Calu3 (cell line): ENCODE measurements around the gene BRF1. TPM values are rescaled to one million over a fixed set of nuclear protein-coding genes. Genes with fewer than 3 reads are reported as not detected.
A peak's percentile ranks its signal among the peaks of the same experiment; 100 is the strongest.

Experiments used
- BruUV-seq: library from RNA; stranded (reverse); fragments of 400-500 nt; replicated peaks from 2 replicates; lab custom pipeline; 2021; lab: Mats Ljungman, UMichigan
- CTCF ChIA-PET: fragments of 300-600 bp; sonication (Branson Sonifier 250); formaldehyde crosslinking; loops from one replicate; lab custom pipeline; 2022; ENCODE audit warnings: antibody characterized with exemption; lab: Charles Lee
- DNase-seq: peaks from one replicate; pipeline ENCODE4 v3.0.0; 2022
- H3K27ac Mint-ChIP-seq: one replicate; pipeline ENCODE4 v1.8.0; 2022; ENCODE audit warnings: mixed read lengths; ENCODE audit not compliant: unreplicated experiment
- H3K27me3 Mint-ChIP-seq: one replicate; pipeline ENCODE4 v1.8.0; 2022; ENCODE audit warnings: mixed read lengths; ENCODE audit not compliant: unreplicated experiment
- H3K36me3 Mint-ChIP-seq: one replicate; pipeline ENCODE4 v1.8.0; 2022; ENCODE audit warnings: mild to moderate bottlenecking, moderate library complexity, mixed read lengths; ENCODE audit not compliant: insufficient read depth, unreplicated experiment
- H3K4me1 Mint-ChIP-seq: one replicate; pipeline ENCODE4 v1.8.0; 2022; ENCODE audit warnings: mild to moderate bottlenecking, low read depth, mixed read lengths; ENCODE audit not compliant: unreplicated experiment
- H3K4me3 Mint-ChIP-seq: one replicate; pipeline ENCODE4 v1.8.0; 2022; ENCODE audit warnings: mild to moderate bottlenecking, low read depth, moderate library complexity, mixed read lengths; ENCODE audit not compliant: unreplicated experiment
- H3K9me3 Mint-ChIP-seq: one replicate; pipeline ENCODE4 v1.8.0; 2022; ENCODE audit warnings: low read depth, mixed read lengths; ENCODE audit not compliant: unreplicated experiment
- CTCF ChIP-seq: fragments of 200-600 bp; IDR thresholded peaks from one replicate; pipeline ENCODE4 v1.8.0; 2022; ENCODE audit warnings: antibody characterized with exemption; ENCODE audit not compliant: unreplicated experiment
- intact Hi-C: fragments of 100-400 bp; cut with micrococcal nuclease; formaldehyde crosslinking; loops from one replicate; pipeline ENCODE4 v1.10.0; 2022; ENCODE audit not compliant: unreplicated experiment
- total RNA-seq: library from RNA; stranded (reverse); gene quantifications from 2 replicates; pipeline ENCODE4 v1.2.3, GENCODE V29; 2022

The BRF1 gene
- total RNA-seq, 1 experiment from 2014 or later, result 38.4 TPM

GRCh38 chr14:105323663-105324062 lies 22.9 kb upstream of the BRF1 start:
- no peak overlapping the region for H3K27ac Mint-ChIP-seq
- CTCF ChIA-PET, result no interaction called here
- intact Hi-C loops, result no loop called here
- H3K27me3 Mint-ChIP-seq, result no peaks in the 10 kb centered on the region
- no peak overlapping the region for H3K4me3 Mint-ChIP-seq
- no TSS peak for BruUV-seq
- H3K4me1 Mint-ChIP-seq, result peaks cover 9% of the 10 kb centered on the region
- TF ChIP-seq CTCF, result no peak
- H3K9me3 Mint-ChIP-seq, result no peaks in the 10 kb centered on the region
- H3K36me3 Mint-ChIP-seq, result peaks cover 4% of the 10 kb centered on the region
- no peak for DNase-seq

- Mint-ChIP-seq H3K27me3 (no peaks in the 10 kb centered on the region), H3K36me3 (peaks cover 4% of the 10 kb centered on the region), H3K4me1 (peaks cover 9% of the 10 kb centered on the region), H3K9me3 (no peaks in the 10 kb centered on the region), H3K27ac (no peak overlapping the region), H3K4me3 (no peak overlapping the region)
- intact Hi-C loops, result no loop called here
- DNase-seq, result no peak
- CTCF ChIA-PET, result no interaction called here
- no peak for TF ChIP-seq CTCF
- BruUV-seq, result no TSS peak
Measured at GRCh38 chr14:105322791-105323556, 22.2 kb upstream of the BRF1 start.

- Mint-ChIP-seq H3K36me3 (peaks cover 21% of the 10 kb centered on the region), H3K4me1 (peaks cover 17% of the 10 kb centered on the region), H3K27me3 (no peaks in the 10 kb centered on the region), H3K9me3 (no peaks in the 10 kb centered on the region), H3K27ac (no peak overlapping the region), H3K4me3 (no peak overlapping the region)
- no TSS peak for BruUV-seq
- DNase-seq, result no peak
- intact Hi-C loops, result no loop called here
- no peak for TF ChIP-seq CTCF
- CTCF ChIA-PET, result no interaction called here
Measured at GRCh38 chr14:105317546-105317945, 16.7 kb upstream of the BRF1 start.

- no TSS peak for BruUV-seq
- H3K36me3 Mint-ChIP-seq, result peaks cover 21% of the 10 kb centered on the region
- H3K27me3 Mint-ChIP-seq, result no peaks in the 10 kb centered on the region
- intact Hi-C loops, result no loop called here
- H3K4me3 Mint-ChIP-seq, result peak overlapping the region; percentile 94
- no peak overlapping the region for H3K27ac Mint-ChIP-seq
- no peak for TF ChIP-seq CTCF
- DNase-seq, result no peak
- no peaks in the 10 kb centered on the region for H3K9me3 Mint-ChIP-seq
- CTCF ChIA-PET, result no interaction called here
- H3K4me1 Mint-ChIP-seq, result peaks cover 15% of the 10 kb centered on the region
Measured at GRCh38 chr14:105316968-105317510, 16.2 kb upstream of the BRF1 start.
